Subcutaneous adipose tissue (tissue), 4 donors: ENCODE measurements around the gene NOL6. TPM values are rescaled to one million over a fixed set of nuclear protein-coding genes. Genes with fewer than 3 reads are reported as not detected.

Experiments
- CTCF ChIP-seq: fragments of 450-650 bp; IDR thresholded peaks from one replicate; pipeline ENCODE4 v1.5.1; 2016; ENCODE audit warnings: low read depth, mild to moderate bottlenecking, control low read depth, antibody characterized with exemption, moderate library complexity
- total RNA-seq, 4 donors: library from RNA; depleted of rRNA; stranded (reverse); fragments of >200 nt; gene quantifications; one replicate each; pipeline ENCODE4 v1.1.0, GENCODE V29; 2016

NOL6 gene
- total RNA-seq, 4 donors from 2014 or later = 11.0 to 18.1 (median 14.9) TPM

GRCh38 chr9:33465096-33465495 lies 8.6 kb downstream of the NOL6 start:
- TF ChIP-seq CTCF = no peak

GRCh38 chr9:33464045-33464636 lies 9.6 kb downstream of the NOL6 start:
- no peak for TF ChIP-seq CTCF

- TF ChIP-seq CTCF = no peak
These were observed 10.6 kb downstream of the NOL6 start for GRCh38 chr9:33463151-33463550.

- TF ChIP-seq CTCF = no peak
These were observed 12.2 kb downstream of the NOL6 start for GRCh38 chr9:33461492-33461891.

- no peak for TF ChIP-seq CTCF
These were observed 12.9 kb downstream of the NOL6 start for GRCh38 chr9:33460854-33461253.

- TF ChIP-seq CTCF = no peak
These were observed 14.6 kb downstream of the NOL6 start for GRCh38 chr9:33459115-33459514.

GRCh38 chr9:33458444-33458843 lies 15.3 kb downstream of the NOL6 start:
- TF ChIP-seq CTCF = no peak
